Uterus (tissue), 2 donors: ENCODE measurements around the gene C12orf75.
"Not testable (repeated sequence)": the region's sequence is repeated elsewhere in the genome, so short reads cannot be mapped to it uniquely, and the experiment has no call there.

Experiments
- POLR2A ChIP-seq, 2 donors: fragments of 450-650 bp; IDR thresholded peaks; one replicate each; pipeline ENCODE4 v1.6.1; 2016; ENCODE audit warnings: antibody characterized with exemption in 2 of 2, mild to moderate bottlenecking in 1 of 2, moderate library complexity in 1 of 2
- TF ChIP-seq, protein P1 (sequence below), 4 experiments: fragments of 200-600 bp in 2 of 4; fragments of 450-650 bp in 2 of 4; sonication (generic) in 2 of 4; IDR thresholded peaks; one replicate each; pipeline ENCODE4 v1.5.1; 2016 to 2019; ENCODE audit warnings: antibody characterized with exemption in 4 of 4, mild to moderate bottlenecking in 2 of 4, moderate library complexity in 1 of 4

DNA sequence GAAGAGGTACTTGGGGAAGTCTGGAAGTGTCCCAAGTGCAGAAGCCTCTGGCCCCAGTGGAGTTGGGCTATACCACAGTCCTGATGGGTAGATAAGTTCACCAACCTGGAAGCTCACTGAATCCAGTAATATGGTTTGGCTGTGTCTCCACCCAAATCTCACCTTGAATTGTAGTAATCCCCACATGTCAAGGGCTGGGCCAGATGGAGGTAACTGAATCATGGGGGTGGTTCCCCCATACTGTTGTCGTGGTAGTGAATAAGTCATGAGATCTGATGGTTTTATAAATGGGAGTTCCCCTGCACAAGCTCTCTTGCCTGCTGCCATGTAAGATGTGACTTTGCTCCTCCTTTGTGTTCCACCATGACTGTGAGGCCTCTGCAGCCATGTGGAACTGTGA is 11.1 kb downstream of the C12orf75 start:
- TF ChIP-seq, protein P1, sequence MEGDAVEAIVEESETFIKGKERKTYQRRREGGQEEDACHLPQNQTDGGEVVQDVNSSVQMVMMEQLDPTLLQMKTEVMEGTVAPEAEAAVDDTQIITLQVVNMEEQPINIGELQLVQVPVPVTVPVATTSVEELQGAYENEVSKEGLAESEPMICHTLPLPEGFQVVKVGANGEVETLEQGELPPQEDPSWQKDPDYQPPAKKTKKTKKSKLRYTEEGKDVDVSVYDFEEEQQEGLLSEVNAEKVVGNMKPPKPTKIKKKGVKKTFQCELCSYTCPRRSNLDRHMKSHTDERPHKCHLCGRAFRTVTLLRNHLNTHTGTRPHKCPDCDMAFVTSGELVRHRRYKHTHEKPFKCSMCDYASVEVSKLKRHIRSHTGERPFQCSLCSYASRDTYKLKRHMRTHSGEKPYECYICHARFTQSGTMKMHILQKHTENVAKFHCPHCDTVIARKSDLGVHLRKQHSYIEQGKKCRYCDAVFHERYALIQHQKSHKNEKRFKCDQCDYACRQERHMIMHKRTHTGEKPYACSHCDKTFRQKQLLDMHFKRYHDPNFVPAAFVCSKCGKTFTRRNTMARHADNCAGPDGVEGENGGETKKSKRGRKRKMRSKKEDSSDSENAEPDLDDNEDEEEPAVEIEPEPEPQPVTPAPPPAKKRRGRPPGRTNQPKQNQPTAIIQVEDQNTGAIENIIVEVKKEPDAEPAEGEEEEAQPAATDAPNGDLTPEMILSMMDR (IDR thresholded peaks at IDR 0.05), result not testable (repeated sequence)
- TF ChIP-seq POLR2A (IDR thresholded peaks at IDR 0.05), result not testable (repeated sequence)
